Liver (tissue), 9 donors: ENCODE data around the gene PYY. TPM values are rescaled to one million over a fixed set of nuclear protein-coding genes. Genes with fewer than 3 reads are reported as not detected.

Experiments used
- DNase-seq: peaks from one replicate; pipeline ENCODE4 v3.0.0-alpha.2; 2017; ENCODE audit warnings: low spot score
- H3K27ac ChIP-seq, 2 donors: one replicate each; pipeline ENCODE4 v1.7.0; 2013; ENCODE audit warnings: inconsistent platforms in 2 of 2, low read length in 2 of 2, control low read depth in 1 of 2, low read depth in 1 of 2, mild to moderate bottlenecking in 1 of 2
- H3K27me3 ChIP-seq, 4 donors: one replicate each; pipeline versions ENCODE4 v1.6.1 to v1.7.0; 2013; ENCODE audit warnings: low read length in 3 of 4, inconsistent platforms in 1 of 4, mild to moderate bottlenecking in 1 of 4, moderate library complexity in 1 of 4; ENCODE audit not compliant: control insufficient read depth in 4 of 4, insufficient read depth in 4 of 4
- H3K36me3 ChIP-seq, 4 donors: one replicate each; pipeline versions ENCODE4 v1.6.1 to v1.7.0; 2013; ENCODE audit warnings: low read length in 3 of 4, mild to moderate bottlenecking in 3 of 4, low read depth in 1 of 4, moderate library complexity in 1 of 4; ENCODE audit not compliant: control insufficient read depth in 4 of 4, insufficient read depth in 3 of 4
- H3K4me1 ChIP-seq, 4 donors: one replicate each; pipeline versions ENCODE4 v1.6.1 to v1.7.0; 2013; ENCODE audit warnings: low read length in 3 of 4, mild to moderate bottlenecking in 3 of 4, moderate library complexity in 1 of 4; ENCODE audit not compliant: control insufficient read depth in 4 of 4, insufficient read depth in 4 of 4
- H3K4me3 ChIP-seq, 3 donors: one replicate each; pipeline versions ENCODE4 v1.6.1 to v1.7.0; 2013; ENCODE audit warnings: low read length in 3 of 3, control low read depth in 1 of 3, low read depth in 1 of 3, mild to moderate bottlenecking in 1 of 3
- H3K9ac ChIP-seq, 2 donors: one replicate each; pipeline ENCODE4 v1.7.0; 2013; ENCODE audit warnings: low read length in 2 of 2, mild to moderate bottlenecking in 2 of 2, moderate library complexity in 2 of 2, control low read depth in 1 of 2, low read depth in 1 of 2
- H3K9me3 ChIP-seq, 4 donors: one replicate each; pipeline versions ENCODE4 v1.6.1 to v1.7.0; 2013; ENCODE audit warnings: low read length in 3 of 4; ENCODE audit not compliant: control insufficient read depth in 4 of 4
- EGR1 ChIP-seq, 2 donors: IDR thresholded peaks; 2 replicates each; pipeline ENCODE4 v1.6.1; 2016 to 2018; ENCODE audit warnings: antibody characterized with exemption in 2 of 2, low read depth in 2 of 2
- FOXA1 ChIP-seq: IDR thresholded peaks from 2 replicates; pipeline ENCODE4 v1.6.1; 2016; ENCODE audit warnings: antibody characterized with exemption
- FOXA2 ChIP-seq: IDR thresholded peaks from 2 replicates; pipeline ENCODE4 v1.6.1; 2016; ENCODE audit warnings: antibody characterized with exemption
- GABPA ChIP-seq, 2 donors: IDR thresholded peaks in 1 of 2; conservative IDR thresholded peaks in 1 of 2; 2 replicates each; pipeline ENCODE4 v1.6.1; 2016; ENCODE audit warnings: antibody characterized with exemption in 2 of 2, mild to moderate bottlenecking in 1 of 2, moderate library complexity in 1 of 2
- HNF4A ChIP-seq, 2 donors: conservative IDR thresholded peaks; 2 replicates each; pipeline ENCODE4 v1.6.1; 2016; ENCODE audit warnings: antibody characterized with exemption in 2 of 2, mild to moderate bottlenecking in 2 of 2
- HNF4G ChIP-seq: IDR thresholded peaks from 2 replicates; pipeline ENCODE4 v1.6.1; 2016; ENCODE audit warnings: antibody characterized with exemption
- JUND ChIP-seq, 2 donors: IDR thresholded peaks; 2 replicates each; pipeline ENCODE4 v1.6.1; 2016; ENCODE audit warnings: antibody characterized with exemption in 2 of 2
- MAX ChIP-seq: IDR thresholded peaks from 2 replicates; pipeline ENCODE4 v1.6.1; 2016; ENCODE audit warnings: antibody characterized with exemption
- NR2F2 ChIP-seq: IDR thresholded peaks from 2 replicates; pipeline ENCODE4 v1.6.1; 2016; ENCODE audit warnings: antibody characterized with exemption
- RAD21 ChIP-seq, 2 donors: IDR thresholded peaks; 2 replicates each; pipeline ENCODE4 v1.6.1; 2016; ENCODE audit warnings: antibody characterized with exemption in 2 of 2, mild to moderate bottlenecking in 2 of 2
- REST ChIP-seq: IDR thresholded peaks from 2 replicates; pipeline ENCODE4 v1.6.1; 2016; ENCODE audit warnings: antibody characterized with exemption, mild to moderate bottlenecking
- RXRA ChIP-seq, 2 donors: IDR thresholded peaks; 2 replicates each; pipeline ENCODE4 v1.6.1; 2017 to 2018; ENCODE audit warnings: antibody characterized with exemption in 2 of 2, mild to moderate bottlenecking in 1 of 2
- SP1 ChIP-seq: IDR thresholded peaks from 2 replicates; pipeline ENCODE4 v1.6.1; 2018; ENCODE audit warnings: antibody characterized with exemption, mild to moderate bottlenecking
- TAF1 ChIP-seq: conservative IDR thresholded peaks from 2 replicates; pipeline ENCODE4 v1.6.1; 2016; ENCODE audit warnings: antibody characterized with exemption, mild to moderate bottlenecking
- YY1 ChIP-seq: IDR thresholded peaks from 2 replicates; pipeline ENCODE4 v1.6.1; 2016; ENCODE audit warnings: antibody characterized with exemption, mild to moderate bottlenecking
- ZBTB33 ChIP-seq: IDR thresholded peaks from 2 replicates; pipeline ENCODE4 v1.6.1; 2016; ENCODE audit warnings: antibody characterized with exemption
- WGBS: extraction: QIAGEN DNeasy Blood & Tissue Kit; methylation state at CpG from one replicate; pipeline ENCODE4 v1.1.7; 2013; 5-methylcytosine and 5-hydroxymethylcytosine counted together
- polyA plus RNA-seq, 2 donors: library from polyadenylated mRNA; stranded (reverse) in 1 of 2; unstranded in 1 of 2; fragments of 200-250 nt in 1 of 2; fragments of >200 nt in 1 of 2; fragmentation: Nextera tagmentation in 1 of 2; extraction: Ambion mirVana in 1 of 2; gene quantifications; one replicate each; pipeline versions ENCODE4 v1.2.1 to v1.2.3, GENCODE V29; 2013 to 2015
- total RNA-seq, 2 donors: library from RNA; depleted of rRNA; stranded (reverse); fragments of >200 nt; gene quantifications; one replicate each; pipeline ENCODE4 v1.2.3, GENCODE V29; 2014
- TF ChIP-seq, protein P1 (sequence below): fragments of 150-350 bp; IDR thresholded peaks from 2 replicates; pipeline ENCODE4 v1.5.1; 2017; ENCODE audit warnings: improper control_type of control experiment, low read depth, low read length; ENCODE audit not compliant: missing input control
- TF ChIP-seq, protein P2 (sequence below): IDR thresholded peaks from 2 replicates; pipeline ENCODE4 v1.6.1; 2016; ENCODE audit warnings: antibody characterized with exemption
- donor health status: healthy.
- donor health status: healthy.
- donor health status: healthy.
- donor health status: healthy.
- donor health status: healthy.

The PYY gene
- not detected for total RNA-seq
- under 1 TPM in 1 of 2 donors, not detected in 1; 0.05 TPM for polyA plus RNA-seq

- TF ChIP-seq FOXA1 = no peak
- no peak for TF ChIP-seq HNF4G
- no peak for TF ChIP-seq JUND (IDR thresholded peaks at IDR 0.05)
- TF ChIP-seq YY1 = no peak
- TF ChIP-seq FOXA2 = no peak
- no peak for TF ChIP-seq RXRA (IDR thresholded peaks at IDR 0.05)
- TF ChIP-seq NR2F2 = no peak
- TF ChIP-seq, protein P1, sequence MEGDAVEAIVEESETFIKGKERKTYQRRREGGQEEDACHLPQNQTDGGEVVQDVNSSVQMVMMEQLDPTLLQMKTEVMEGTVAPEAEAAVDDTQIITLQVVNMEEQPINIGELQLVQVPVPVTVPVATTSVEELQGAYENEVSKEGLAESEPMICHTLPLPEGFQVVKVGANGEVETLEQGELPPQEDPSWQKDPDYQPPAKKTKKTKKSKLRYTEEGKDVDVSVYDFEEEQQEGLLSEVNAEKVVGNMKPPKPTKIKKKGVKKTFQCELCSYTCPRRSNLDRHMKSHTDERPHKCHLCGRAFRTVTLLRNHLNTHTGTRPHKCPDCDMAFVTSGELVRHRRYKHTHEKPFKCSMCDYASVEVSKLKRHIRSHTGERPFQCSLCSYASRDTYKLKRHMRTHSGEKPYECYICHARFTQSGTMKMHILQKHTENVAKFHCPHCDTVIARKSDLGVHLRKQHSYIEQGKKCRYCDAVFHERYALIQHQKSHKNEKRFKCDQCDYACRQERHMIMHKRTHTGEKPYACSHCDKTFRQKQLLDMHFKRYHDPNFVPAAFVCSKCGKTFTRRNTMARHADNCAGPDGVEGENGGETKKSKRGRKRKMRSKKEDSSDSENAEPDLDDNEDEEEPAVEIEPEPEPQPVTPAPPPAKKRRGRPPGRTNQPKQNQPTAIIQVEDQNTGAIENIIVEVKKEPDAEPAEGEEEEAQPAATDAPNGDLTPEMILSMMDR = no peak
- no peak for TF ChIP-seq EGR1 (IDR thresholded peaks at IDR 0.05; ENCODE audit: low read depth in 2 of 2)
- TF ChIP-seq GABPA (IDR thresholded peaks at IDR 0.05 in 1 of 2, conservative IDR thresholded peaks at IDR 0.05 in 1 of 2) = no peak
- no peak for TF ChIP-seq HNF4A (conservative IDR thresholded peaks at IDR 0.05)
- TF ChIP-seq ZBTB33 = no peak
- TF ChIP-seq MAX = no peak
- no peak for TF ChIP-seq TAF1
- no peak for TF ChIP-seq RAD21 (IDR thresholded peaks at IDR 0.05)
- TF ChIP-seq REST = no peak
- TF ChIP-seq, protein P2, sequence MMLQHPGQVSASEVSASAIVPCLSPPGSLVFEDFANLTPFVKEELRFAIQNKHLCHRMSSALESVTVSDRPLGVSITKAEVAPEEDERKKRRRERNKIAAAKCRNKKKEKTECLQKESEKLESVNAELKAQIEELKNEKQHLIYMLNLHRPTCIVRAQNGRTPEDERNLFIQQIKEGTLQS = no peak
- no peak for TF ChIP-seq SP1
- WGBS = 71% methylated on average over 11 of the region's 11 CpGs
- no peak within 1 kb of the TSS for H3K9ac ChIP-seq
- no peak for DNase-seq
- no peaks in the 10 kb centered on the region for H3K9me3 ChIP-seq
- no peak within 1 kb of the TSS for H3K4me3 ChIP-seq
- no peak within 1 kb of the TSS for H3K27ac ChIP-seq
- H3K27me3 ChIP-seq = peaks cover 0 to 17% (median 3%) of the 10 kb centered on the region in 4 donors
- H3K36me3 ChIP-seq = no peaks in the 10 kb centered on the region
- no peaks in the 10 kb centered on the region for H3K4me1 ChIP-seq
Observed at GRCh38 chr17:43953746-43954145, at the start of gene PYY. Gene PYY, minus strand, starts transcription at chr17:43953940. Its CDS starts 457 bp downstream, at chr17:43953483.
